IMR-90 (cell line): ENCODE data around the gene LRRC7. TPM values are rescaled to one million over a fixed set of nuclear protein-coding genes. Genes with fewer than 3 reads are reported as not detected.

Experiments
- ATAC-seq: fragments of 200-7000 bp; cut with Tn5 transposase; 2 replicates; pipeline ENCODE4 v1.9.1; 2020; ENCODE audit warnings: low read depth, mild to moderate bottlenecking, moderate library complexity
- BruUV-seq: library from RNA; stranded (reverse); fragments of 400-500 nt; replicated peaks from 2 replicates; lab custom pipeline; 2021; lab: Mats Ljungman, UMichigan
- CTCF ChIA-PET: fragments of 300-600 bp; formaldehyde crosslinking; extraction: SDS; loops from one replicate; lab custom pipeline; 2021; ENCODE audit warnings: antibody characterized with exemption; lab: Yijun Ruan, JAX
- POLR2A ChIA-PET: fragments of 300-600 bp; sonication (Branson Sonifier 250); formaldehyde crosslinking; loops from one replicate; lab custom pipeline; 2022; ENCODE audit warnings: antibody characterized with exemption; ENCODE audit not compliant: unreplicated experiment; lab: Charles Lee
- DNase-seq: peaks from one replicate; pipeline ENCODE4 v3.0.0; 2013
- H2AFZ ChIP-seq: replicated peaks from 2 replicates; pipeline ENCODE3; 2013; ENCODE audit warnings: low read length, mild to moderate bottlenecking; ENCODE audit not compliant: poor library complexity
- H2AK5ac ChIP-seq: 2 replicates; pipeline ENCODE4 v1.6.1; 2013; ENCODE audit warnings: low read depth, low read length, inconsistent platforms
- H2AK9ac ChIP-seq: replicated peaks from 2 replicates; pipeline ENCODE3; 2013; ENCODE audit warnings: mild to moderate bottlenecking, low read depth, low read length, moderate library complexity; ENCODE audit not compliant: poor library complexity
- H2BK120ac ChIP-seq: 2 replicates; pipeline ENCODE4 v1.6.1; 2013; ENCODE audit warnings: low read depth, low read length, inconsistent platforms
- H2BK15ac ChIP-seq: 3 replicates; pipeline ENCODE4 v1.6.1; 2013; ENCODE audit warnings: low read depth, low read length, inconsistent platforms
- H2BK20ac ChIP-seq: 2 replicates; pipeline ENCODE4 v1.6.1; 2013; ENCODE audit warnings: low read depth, mild to moderate bottlenecking, inconsistent platforms, low read length, moderate library complexity
- H2BK5ac ChIP-seq: 2 replicates; pipeline ENCODE4 v1.6.1; 2013; ENCODE audit warnings: mild to moderate bottlenecking, low read depth, low read length, inconsistent platforms; ENCODE audit not compliant: poor library complexity, severe bottlenecking
- H3K14ac ChIP-seq: replicated peaks from 2 replicates; pipeline ENCODE4 v1.6.1; 2013; ENCODE audit warnings: low read depth, low read length, inconsistent platforms
- H3K18ac ChIP-seq: 2 replicates; pipeline ENCODE4 v1.6.1; 2013; ENCODE audit warnings: low read depth, low read length, control low read depth
- H3K23ac ChIP-seq: 2 replicates; pipeline ENCODE4 v1.6.1; 2013; ENCODE audit warnings: low read depth, low read length, inconsistent platforms
- H3K27ac ChIP-seq: 2 replicates; pipeline ENCODE4 v1.5.1; 2013; ENCODE audit warnings: mild to moderate bottlenecking, control low read depth, low read length; ENCODE audit not compliant: insufficient read depth
- H3K27me3 ChIP-seq: 2 replicates; pipeline ENCODE4 v1.6.1; 2013; ENCODE audit warnings: low read length; ENCODE audit not compliant: control insufficient read depth, insufficient read depth
- H3K36me3 ChIP-seq: 2 replicates; pipeline ENCODE4 v1.6.1; 2013; ENCODE audit warnings: low read length, mixed read lengths; ENCODE audit not compliant: control insufficient read depth, insufficient read depth
- H3K4ac ChIP-seq: 2 replicates; pipeline ENCODE4 v1.6.1; 2013; ENCODE audit warnings: low read depth, low read length, inconsistent platforms
- H3K4me1 ChIP-seq: 2 replicates; pipeline ENCODE4 v1.6.1; 2013; ENCODE audit warnings: low read length, mixed read lengths; ENCODE audit not compliant: control insufficient read depth, insufficient read depth
- H3K4me2 ChIP-seq: 2 replicates; pipeline ENCODE4 v1.6.1; 2013; ENCODE audit warnings: low read depth, mild to moderate bottlenecking, control low read depth, low read length, moderate library complexity
- H3K4me3 ChIP-seq: 2 replicates; pipeline ENCODE4 v1.5.1; 2013; ENCODE audit warnings: low read depth, mild to moderate bottlenecking, control low read depth, low read length, moderate library complexity; ENCODE audit not compliant: insufficient read depth
- H3K56ac ChIP-seq: 2 replicates; pipeline ENCODE4 v1.6.1; 2013; ENCODE audit warnings: low read length, inconsistent platforms; ENCODE audit not compliant: insufficient read depth; ENCODE audit errors: extremely low read depth
- H3K79me1 ChIP-seq, 2 experiments: 2 replicates each; pipeline ENCODE4 v1.6.1; 2013; ENCODE audit warnings: low read length in 2 of 2, inconsistent platforms in 1 of 2, low read depth in 1 of 2
- H3K9ac ChIP-seq: 2 replicates; pipeline ENCODE4 v1.6.1; 2013; ENCODE audit warnings: low read depth, low read length, control low read depth
- H3K9me1 ChIP-seq: 2 replicates; pipeline ENCODE4 v1.6.1; 2013; ENCODE audit warnings: low read length, inconsistent platforms; ENCODE audit not compliant: insufficient read depth
- H3K9me3 ChIP-seq: 2 replicates; pipeline ENCODE4 v1.6.1; 2013; ENCODE audit warnings: low read length; ENCODE audit not compliant: control insufficient read depth, insufficient read depth
- H4K20me1 ChIP-seq: 2 replicates; pipeline ENCODE4 v1.6.1; 2013; ENCODE audit warnings: low read length, inconsistent platforms; ENCODE audit not compliant: insufficient read depth
- H4K5ac ChIP-seq: 2 replicates; pipeline ENCODE4 v1.6.1; 2013; ENCODE audit warnings: mild to moderate bottlenecking, low read depth, low read length, control low read depth
- H4K8ac ChIP-seq, 2 experiments: 2 replicates each; pipeline ENCODE4 v1.6.1; 2013; ENCODE audit warnings: low read depth in 2 of 2, low read length in 2 of 2, control low read depth in 1 of 2, inconsistent platforms in 1 of 2
- H4K91ac ChIP-seq: 2 replicates; pipeline ENCODE4 v1.6.1; 2013; ENCODE audit warnings: low read depth, low read length, inconsistent platforms; ENCODE audit not compliant: insufficient read depth
- BHLHE40 ChIP-seq: fragments of 150-350 bp; IDR thresholded peaks from 2 replicates; pipeline ENCODE4 v1.6.1; 2016; ENCODE audit warnings: mild to moderate bottlenecking, low read depth, low read length
- CEBPB ChIP-seq: IDR thresholded peaks from 2 replicates; pipeline ENCODE4 v1.6.1; 2012; ENCODE audit warnings: low read depth, low read length, improper control_type of control experiment
- CHD1 ChIP-seq: IDR thresholded peaks from 2 replicates; pipeline ENCODE4 v1.6.1; 2012; ENCODE audit warnings: low read depth, low read length, improper control_type of control experiment
- FOS ChIP-seq: fragments of 150-350 bp; IDR thresholded peaks from 2 replicates; pipeline ENCODE4 v1.6.1; 2016; ENCODE audit warnings: low read depth, low read length
- MAFK ChIP-seq: IDR thresholded peaks from 2 replicates; pipeline ENCODE4 v1.6.1; 2012; ENCODE audit warnings: low read depth, low read length, improper control_type of control experiment
- MAZ ChIP-seq: IDR thresholded peaks from 2 replicates; pipeline ENCODE4 v1.6.1; 2012; ENCODE audit warnings: low read depth, mild to moderate bottlenecking, low read length, improper control_type of control experiment, moderate library complexity, borderline replicate concordance
- MXI1 ChIP-seq: IDR thresholded peaks from 2 replicates; pipeline ENCODE4 v1.6.1; 2012; ENCODE audit warnings: low read depth, mild to moderate bottlenecking, low read length, moderate library complexity, borderline replicate concordance
- NFE2L2 ChIP-seq: fragments of 150-350 bp; IDR thresholded peaks from 2 replicates; pipeline ENCODE4 v1.6.1; 2016; ENCODE audit warnings: low read depth, mild to moderate bottlenecking, low read length
- POLR2A ChIP-seq: IDR thresholded peaks from 2 replicates; pipeline ENCODE4 v1.6.1; 2012; ENCODE audit warnings: mild to moderate bottlenecking, low read depth, low read length
- RAD21 ChIP-seq: IDR thresholded peaks from 2 replicates; pipeline ENCODE4 v1.6.1; 2012; ENCODE audit warnings: low read length, improper control_type of control experiment
- RCOR1 ChIP-seq: IDR thresholded peaks from 2 replicates; pipeline ENCODE4 v1.6.1; 2012; ENCODE audit warnings: mild to moderate bottlenecking, low read length, improper control_type of control experiment; ENCODE audit not compliant: insufficient replicate concordance
- RFX5 ChIP-seq: IDR thresholded peaks from 2 replicates; pipeline ENCODE4 v1.8.0; 2012; ENCODE audit warnings: low read depth, mild to moderate bottlenecking, low read length, moderate library complexity
- SMC3 ChIP-seq: fragments of 150-350 bp; IDR thresholded peaks from 2 replicates; pipeline ENCODE4 v1.6.1; 2016; ENCODE audit warnings: low read depth, mild to moderate bottlenecking, antibody characterized with exemption, low read length, moderate library complexity
- WGBS, 2 experiments: methylation state at CpG; one replicate each; pipeline versions ENCODE4 v1.1.5 to v1.1.7; 2013; ENCODE audit warnings: missing lambda C conversion rate in 2 of 2; ENCODE audit not compliant: insufficient read length in 1 of 2; ENCODE audit errors: extremely low coverage in 2 of 2; 5-methylcytosine and 5-hydroxymethylcytosine counted together
- dilution Hi-C: fragments of 300-500 bp; cut with HindIII; formaldehyde crosslinking; loops from one replicate; pipeline ENCODE4 v1.14.3; 2018; ENCODE audit warnings: low sequenced_read_pairs; ENCODE audit not compliant: unreplicated experiment
- in situ Hi-C: fragments of 300-500 bp; cut with MboI; formaldehyde crosslinking; loops from 3 replicates; pipeline ENCODE4 v1.14.3; 2019; ENCODE audit warnings: low sequenced_read_pairs, inconsistent platforms, mixed read lengths
- intact Hi-C: fragments of 100-400 bp; cut with micrococcal nuclease; formaldehyde crosslinking; loops from 2 replicates; pipeline ENCODE4 v1.10.0; 2022
- polyA plus RNA-seq, 3 experiments: library from polyadenylated mRNA; depleted of rRNA; stranded (reverse); fragments of >200 nt; gene quantifications; 2 replicates each; pipeline ENCODE4 v1.2.3, GENCODE V29; 2012; ENCODE audit warnings: low replicate concordance in 1 of 3
- total RNA-seq: library from RNA; depleted of rRNA; stranded (reverse); fragments of >200 nt; gene quantifications from 2 replicates; pipeline ENCODE4 v1.2.3, GENCODE V29; 2012
- TF ChIP-seq, protein P1 (sequence below): conservative IDR thresholded peaks from 2 replicates; pipeline ENCODE4 v1.5.1; 2012; ENCODE audit warnings: mild to moderate bottlenecking, low read depth, low read length, improper control_type of control experiment
- TF ChIP-seq, protein P2 (sequence below): fragments of 150-350 bp; IDR thresholded peaks from 2 replicates; pipeline ENCODE4 v1.6.1; 2017; ENCODE audit warnings: mild to moderate bottlenecking, antibody characterized with exemption, low read length, low read depth
- TF ChIP-seq, protein P3 (sequence below): fragments of 150-350 bp; IDR thresholded peaks from 2 replicates; pipeline ENCODE4 v1.6.1; 2016; ENCODE audit warnings: low read depth, mild to moderate bottlenecking, low read length, moderate library complexity, borderline replicate concordance

Gene LRRC7
- total and polyA plus RNA-seq, 2 of the 4 experiments (the other 2 are of a cell fraction): under 0.01 to 0.02 TPM

DNA sequence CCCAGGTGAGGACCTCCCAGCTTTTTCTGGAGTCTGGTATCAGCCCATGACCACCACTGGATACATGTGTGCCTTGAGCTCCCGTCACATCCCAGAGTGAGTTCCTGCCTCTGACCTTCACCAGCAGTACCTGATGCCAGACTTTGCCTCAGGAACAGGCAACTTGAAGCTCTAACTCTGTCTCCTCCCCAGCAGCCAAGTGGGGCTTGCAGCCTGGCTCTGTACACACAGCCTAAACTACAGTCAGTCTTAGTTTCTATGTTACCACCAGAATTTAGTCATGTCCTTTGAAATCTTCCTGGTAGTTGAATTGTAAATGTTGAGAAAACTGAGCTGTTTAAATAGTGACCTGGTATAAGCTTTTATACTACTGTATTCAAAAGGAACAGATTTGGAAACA is 431.1 kb downstream of the LRRC7 start:
- WGBS, 2 experiments: 60% methylated on average over 1 of the region's 1 CpG; no CpG with 5 or more reads in 1 of the 2 experiments
- Histone ChIP-seq H3K9me3 (no peaks in the 10 kb centered on the region), H2BK20ac (no peak overlapping the region), H3K56ac (no peak overlapping the region), H4K91ac (no peak overlapping the region), H4K20me1 (no peaks in the 10 kb centered on the region), H4K5ac (no peak overlapping the region), H3K4me1 (no peaks in the 10 kb centered on the region), H3K79me1 (no peaks in the 10 kb centered on the region), H3K4me3 (no peak overlapping the region), H2AK9ac (no peak overlapping the region), H3K27ac (no peak overlapping the region), H3K27me3 (no peaks in the 10 kb centered on the region; the same call in 1 of the 2 replicates), H3K18ac (no peak overlapping the region), H4K8ac (no peak overlapping the region), H2AK5ac (no peak overlapping the region), H3K9me1 (no peaks in the 10 kb centered on the region), H3K9ac (no peak overlapping the region), H3K36me3 (no peaks in the 10 kb centered on the region), H3K4ac (no peak overlapping the region), H2AFZ (no peak overlapping the region), H2BK120ac (no peak overlapping the region), H2BK15ac (no peak overlapping the region), H3K23ac (no peak overlapping the region), H2BK5ac (no peak overlapping the region), H3K4me2 (no peak overlapping the region), H3K14ac (no peak overlapping the region)
- ATAC-seq: no peak
- intact Hi-C loops (no loop called here), in situ Hi-C loops (no loop called here), dilution Hi-C loops (no loop called here)
- ChIA-PET POLR2A (interaction anchor here (0.6 kb wide), 1 partner anchor 223 kb away, joined by 4 read pairs; the partner anchor contains the start of gene SRSF11), CTCF (no interaction called here)
- no peak for DNase-seq
- no TSS peak for BruUV-seq
- no peak for TF ChIP-seq RCOR1
- no peak for TF ChIP-seq CEBPB
- no peak for TF ChIP-seq SMC3
- TF ChIP-seq POLR2A: no peak
- TF ChIP-seq FOS: no peak
- TF ChIP-seq BHLHE40: no peak
- TF ChIP-seq MXI1: no peak
- TF ChIP-seq CHD1: no peak
- no peak for TF ChIP-seq MAZ
- TF ChIP-seq, protein P1, sequence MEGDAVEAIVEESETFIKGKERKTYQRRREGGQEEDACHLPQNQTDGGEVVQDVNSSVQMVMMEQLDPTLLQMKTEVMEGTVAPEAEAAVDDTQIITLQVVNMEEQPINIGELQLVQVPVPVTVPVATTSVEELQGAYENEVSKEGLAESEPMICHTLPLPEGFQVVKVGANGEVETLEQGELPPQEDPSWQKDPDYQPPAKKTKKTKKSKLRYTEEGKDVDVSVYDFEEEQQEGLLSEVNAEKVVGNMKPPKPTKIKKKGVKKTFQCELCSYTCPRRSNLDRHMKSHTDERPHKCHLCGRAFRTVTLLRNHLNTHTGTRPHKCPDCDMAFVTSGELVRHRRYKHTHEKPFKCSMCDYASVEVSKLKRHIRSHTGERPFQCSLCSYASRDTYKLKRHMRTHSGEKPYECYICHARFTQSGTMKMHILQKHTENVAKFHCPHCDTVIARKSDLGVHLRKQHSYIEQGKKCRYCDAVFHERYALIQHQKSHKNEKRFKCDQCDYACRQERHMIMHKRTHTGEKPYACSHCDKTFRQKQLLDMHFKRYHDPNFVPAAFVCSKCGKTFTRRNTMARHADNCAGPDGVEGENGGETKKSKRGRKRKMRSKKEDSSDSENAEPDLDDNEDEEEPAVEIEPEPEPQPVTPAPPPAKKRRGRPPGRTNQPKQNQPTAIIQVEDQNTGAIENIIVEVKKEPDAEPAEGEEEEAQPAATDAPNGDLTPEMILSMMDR: no peak
- TF ChIP-seq RFX5: no peak
- TF ChIP-seq, protein P2, sequence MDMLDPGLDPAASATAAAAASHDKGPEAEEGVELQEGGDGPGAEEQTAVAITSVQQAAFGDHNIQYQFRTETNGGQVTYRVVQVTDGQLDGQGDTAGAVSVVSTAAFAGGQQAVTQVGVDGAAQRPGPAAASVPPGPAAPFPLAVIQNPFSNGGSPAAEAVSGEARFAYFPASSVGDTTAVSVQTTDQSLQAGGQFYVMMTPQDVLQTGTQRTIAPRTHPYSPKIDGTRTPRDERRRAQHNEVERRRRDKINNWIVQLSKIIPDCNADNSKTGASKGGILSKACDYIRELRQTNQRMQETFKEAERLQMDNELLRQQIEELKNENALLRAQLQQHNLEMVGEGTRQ: no peak
- TF ChIP-seq NFE2L2: no peak
- TF ChIP-seq MAFK: no peak
- TF ChIP-seq RAD21: no peak
- TF ChIP-seq, protein P3, sequence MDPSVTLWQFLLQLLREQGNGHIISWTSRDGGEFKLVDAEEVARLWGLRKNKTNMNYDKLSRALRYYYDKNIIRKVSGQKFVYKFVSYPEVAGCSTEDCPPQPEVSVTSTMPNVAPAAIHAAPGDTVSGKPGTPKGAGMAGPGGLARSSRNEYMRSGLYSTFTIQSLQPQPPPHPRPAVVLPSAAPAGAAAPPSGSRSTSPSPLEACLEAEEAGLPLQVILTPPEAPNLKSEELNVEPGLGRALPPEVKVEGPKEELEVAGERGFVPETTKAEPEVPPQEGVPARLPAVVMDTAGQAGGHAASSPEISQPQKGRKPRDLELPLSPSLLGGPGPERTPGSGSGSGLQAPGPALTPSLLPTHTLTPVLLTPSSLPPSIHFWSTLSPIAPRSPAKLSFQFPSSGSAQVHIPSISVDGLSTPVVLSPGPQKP: no peak
